Omental fat pad (tissue), 4 donors: Measurements from ENCODE around the gene SCNN1B. TPM values are rescaled to one million over a fixed set of nuclear protein-coding genes. Genes with fewer than 3 reads are reported as not detected.

Source experiments
- ATAC-seq: fragments of 150-250 bp; one replicate; pipeline ENCODE4 v1.9.1; 2016; ENCODE audit warnings: mild to moderate bottlenecking, moderate library complexity; ENCODE audit not compliant: low FRiP score
- DNase-seq: peaks from one replicate; pipeline ENCODE4 v3.0.0-alpha.2; 2019; ENCODE audit warnings: low spot score
- total RNA-seq, 4 donors: library from RNA; depleted of rRNA; stranded (reverse); fragments of >200 nt; gene quantifications; one replicate each; pipeline ENCODE4 v1.1.0, GENCODE V29; 2016
- TF ChIP-seq, protein P1 (sequence below), 3 donors: fragments of 450-650 bp; IDR thresholded peaks; one replicate each; pipeline ENCODE4 v1.5.1; 2016 to 2017; ENCODE audit warnings: antibody characterized with exemption in 3 of 3, mild to moderate bottlenecking in 3 of 3, moderate library complexity in 2 of 3

Gene SCNN1B
- total RNA-seq, 4 donors from 2014 or later, result 1.6 to 17.7 (median 3.6) TPM

DNA sequence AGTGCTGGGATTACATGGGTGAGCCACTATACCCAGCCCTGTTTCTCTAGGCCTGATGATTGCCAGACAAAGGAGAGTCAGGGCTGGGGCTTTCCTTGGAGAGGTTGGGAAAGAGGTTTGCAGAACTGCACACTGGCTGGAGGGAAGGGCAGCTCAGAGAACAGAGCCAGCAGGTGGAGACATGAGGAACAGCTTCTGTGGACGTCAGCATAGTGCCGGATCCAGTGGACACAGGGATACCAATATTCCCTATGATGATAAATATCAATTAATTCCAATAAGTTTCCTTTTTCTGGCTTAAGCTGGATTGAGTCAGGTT is 43.2 kb upstream of the SCNN1B start:
- no peak for DNase-seq
- TF ChIP-seq, protein P1, sequence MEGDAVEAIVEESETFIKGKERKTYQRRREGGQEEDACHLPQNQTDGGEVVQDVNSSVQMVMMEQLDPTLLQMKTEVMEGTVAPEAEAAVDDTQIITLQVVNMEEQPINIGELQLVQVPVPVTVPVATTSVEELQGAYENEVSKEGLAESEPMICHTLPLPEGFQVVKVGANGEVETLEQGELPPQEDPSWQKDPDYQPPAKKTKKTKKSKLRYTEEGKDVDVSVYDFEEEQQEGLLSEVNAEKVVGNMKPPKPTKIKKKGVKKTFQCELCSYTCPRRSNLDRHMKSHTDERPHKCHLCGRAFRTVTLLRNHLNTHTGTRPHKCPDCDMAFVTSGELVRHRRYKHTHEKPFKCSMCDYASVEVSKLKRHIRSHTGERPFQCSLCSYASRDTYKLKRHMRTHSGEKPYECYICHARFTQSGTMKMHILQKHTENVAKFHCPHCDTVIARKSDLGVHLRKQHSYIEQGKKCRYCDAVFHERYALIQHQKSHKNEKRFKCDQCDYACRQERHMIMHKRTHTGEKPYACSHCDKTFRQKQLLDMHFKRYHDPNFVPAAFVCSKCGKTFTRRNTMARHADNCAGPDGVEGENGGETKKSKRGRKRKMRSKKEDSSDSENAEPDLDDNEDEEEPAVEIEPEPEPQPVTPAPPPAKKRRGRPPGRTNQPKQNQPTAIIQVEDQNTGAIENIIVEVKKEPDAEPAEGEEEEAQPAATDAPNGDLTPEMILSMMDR (IDR thresholded peaks at IDR 0.05), result no peak
- no peak for ATAC-seq

DNA sequence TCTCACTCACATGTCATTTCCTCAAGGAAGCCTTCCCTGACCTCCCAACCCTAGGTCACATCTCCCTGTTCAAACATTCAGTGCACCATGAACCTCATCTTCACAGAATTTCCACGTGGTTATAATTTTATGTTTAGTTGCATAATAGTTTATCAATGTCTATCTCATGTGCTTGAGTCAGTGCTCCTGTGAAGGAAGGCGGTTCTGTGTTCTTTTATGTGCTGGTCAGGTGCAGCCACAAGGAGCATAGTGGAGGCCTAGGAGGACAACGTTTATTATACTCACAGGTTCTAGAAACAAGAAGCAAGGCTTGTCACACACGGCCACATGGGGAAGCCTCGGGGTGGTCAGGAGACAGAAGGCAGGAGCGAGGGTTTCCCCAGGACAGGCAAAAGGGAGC is 34.5 kb upstream of the SCNN1B start:
- no peak for ATAC-seq
- no peak for DNase-seq
- TF ChIP-seq, protein P1 (IDR thresholded peaks at IDR 0.05), result no peak

DNA sequence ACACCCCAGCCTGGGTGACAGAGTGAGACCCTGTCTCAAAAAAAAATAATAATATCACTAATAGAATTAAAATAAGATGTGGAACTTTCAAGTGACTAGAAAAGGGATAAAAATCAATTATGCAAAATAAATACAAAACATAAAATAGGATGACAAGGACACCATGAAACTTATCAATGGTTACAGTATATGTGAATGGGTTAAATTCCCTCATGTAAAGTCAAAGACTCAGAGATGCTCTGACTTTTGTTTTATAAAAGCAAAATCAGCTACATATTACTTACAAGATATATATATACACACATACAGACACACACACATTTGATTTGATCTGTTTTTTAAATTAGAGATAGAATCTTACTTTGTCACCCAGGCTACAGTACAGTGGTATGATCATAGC is 33.5 kb upstream of the SCNN1B start:
- TF ChIP-seq, protein P1 (IDR thresholded peaks at IDR 0.05), result no peak
- no peak for DNase-seq
- ATAC-seq, result no peak

DNA sequence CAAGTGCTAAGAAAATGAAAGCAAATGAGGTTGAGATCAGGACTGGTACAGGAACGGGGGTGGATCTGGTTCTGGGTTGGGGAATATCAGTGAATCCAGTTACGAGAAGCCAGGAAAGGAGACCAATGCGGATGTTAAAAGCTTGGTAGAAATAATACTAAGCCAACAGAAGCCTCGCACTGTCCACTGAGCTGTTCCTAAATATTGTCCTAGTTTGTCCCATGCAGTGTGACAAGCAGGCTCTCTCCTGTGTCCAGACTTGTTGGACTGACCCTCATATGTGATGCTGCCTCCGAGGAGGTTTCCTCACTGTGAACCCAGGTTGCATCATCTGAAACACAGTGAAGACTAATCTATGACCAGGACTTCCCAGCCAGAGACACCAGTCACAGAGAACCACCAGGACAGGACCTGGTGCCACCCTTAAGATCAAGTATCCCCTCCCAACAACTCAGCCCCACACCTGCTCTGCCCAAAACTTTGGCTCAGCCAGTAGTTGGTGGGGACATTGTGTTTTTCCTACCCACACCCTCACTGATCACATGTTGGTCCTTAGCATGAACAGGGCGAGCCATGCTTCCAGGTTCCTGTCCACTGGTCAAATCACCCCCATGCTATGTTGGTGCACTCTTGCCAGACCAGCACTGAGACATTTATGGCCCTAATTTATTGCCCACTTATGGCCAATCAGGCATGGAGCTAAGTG is 32.7 kb upstream of the SCNN1B start:
- DNase-seq, result no peak
- no peak for ATAC-seq
- TF ChIP-seq, protein P1 (IDR thresholded peaks at IDR 0.05), result no peak

DNA sequence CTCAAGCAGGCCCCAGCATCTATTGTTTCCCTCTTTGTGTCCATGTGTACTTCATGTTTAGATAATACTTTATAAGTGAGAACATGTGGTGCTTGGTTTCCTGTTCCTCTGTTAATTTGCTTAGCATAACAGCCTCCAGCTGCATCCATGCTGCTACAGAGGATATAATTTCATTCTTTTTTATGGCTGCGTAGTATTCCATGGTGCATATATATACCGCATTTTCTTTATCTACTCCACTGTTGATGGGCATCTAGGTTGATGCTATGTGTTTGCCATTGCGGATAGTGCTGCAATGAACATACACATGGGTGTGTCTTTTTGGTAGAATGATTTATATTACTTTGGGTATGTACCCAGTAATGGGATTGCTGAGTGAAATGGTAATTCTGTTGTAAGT is 31.4 kb upstream of the SCNN1B start:
- DNase-seq (no peak), ATAC-seq (no peak)
- TF ChIP-seq, protein P1 (IDR thresholded peaks at IDR 0.05), result no peak

DNA sequence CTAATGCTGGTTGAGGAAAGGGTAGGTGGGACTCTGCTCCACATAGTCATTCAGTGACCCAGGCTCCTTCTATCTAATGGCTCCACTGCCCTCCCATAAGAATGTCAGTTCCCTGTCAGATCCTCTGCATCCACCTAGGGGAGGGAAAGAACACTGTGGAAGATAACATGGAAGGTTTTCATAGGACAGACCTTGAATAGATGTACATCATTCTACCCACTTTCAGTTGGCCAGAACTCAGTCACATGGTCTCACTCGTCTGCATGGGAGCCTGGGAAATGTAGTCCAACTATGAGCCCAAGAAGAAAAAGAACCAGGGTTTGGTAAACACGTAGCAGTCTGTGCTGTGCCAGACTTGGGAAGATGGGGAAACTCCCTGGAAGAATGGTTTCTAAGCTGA is 27.1 kb upstream of the SCNN1B start:
- ATAC-seq (no peak), DNase-seq (no peak)
- TF ChIP-seq, protein P1 (IDR thresholded peaks at IDR 0.05), result no peak

DNA sequence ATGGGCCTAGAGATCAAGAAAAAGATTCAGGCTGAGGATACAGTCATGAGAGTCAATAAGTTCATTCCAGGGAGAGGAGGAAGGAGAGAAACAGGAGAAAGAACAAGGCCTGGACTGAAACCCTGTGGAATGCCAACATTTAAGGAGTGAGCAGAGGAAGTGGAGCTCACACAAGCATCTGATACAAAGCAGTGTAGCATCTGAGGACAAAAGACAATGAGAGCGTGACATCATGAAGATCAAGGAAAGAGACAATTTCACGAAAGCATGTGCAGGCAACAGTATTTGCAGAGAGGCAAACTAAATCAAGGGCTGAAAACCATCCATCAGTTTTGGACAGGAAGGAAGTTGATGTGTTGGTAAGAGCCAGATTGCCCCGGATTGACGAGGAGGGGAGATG is 25.3 kb upstream of the SCNN1B start:
- no peak for ATAC-seq
- DNase-seq, result no peak
- TF ChIP-seq, protein P1 (IDR thresholded peaks at IDR 0.05), result no peak
